ENCODE results near the gene ADAM11. TPM values are rescaled to one million over a fixed set of nuclear protein-coding genes. Genes with fewer than 3 reads are reported as not detected.
A peak's percentile ranks its signal among the peaks of the same experiment; 100 is the strongest.

The ADAM11 gene
- total and polyA plus RNA-seq, 2 of the 13 experiments (the other 11 are each of a cell fraction or from before 2014, with no cell fraction given) = 0.38 to 0.91 TPM

DNA sequence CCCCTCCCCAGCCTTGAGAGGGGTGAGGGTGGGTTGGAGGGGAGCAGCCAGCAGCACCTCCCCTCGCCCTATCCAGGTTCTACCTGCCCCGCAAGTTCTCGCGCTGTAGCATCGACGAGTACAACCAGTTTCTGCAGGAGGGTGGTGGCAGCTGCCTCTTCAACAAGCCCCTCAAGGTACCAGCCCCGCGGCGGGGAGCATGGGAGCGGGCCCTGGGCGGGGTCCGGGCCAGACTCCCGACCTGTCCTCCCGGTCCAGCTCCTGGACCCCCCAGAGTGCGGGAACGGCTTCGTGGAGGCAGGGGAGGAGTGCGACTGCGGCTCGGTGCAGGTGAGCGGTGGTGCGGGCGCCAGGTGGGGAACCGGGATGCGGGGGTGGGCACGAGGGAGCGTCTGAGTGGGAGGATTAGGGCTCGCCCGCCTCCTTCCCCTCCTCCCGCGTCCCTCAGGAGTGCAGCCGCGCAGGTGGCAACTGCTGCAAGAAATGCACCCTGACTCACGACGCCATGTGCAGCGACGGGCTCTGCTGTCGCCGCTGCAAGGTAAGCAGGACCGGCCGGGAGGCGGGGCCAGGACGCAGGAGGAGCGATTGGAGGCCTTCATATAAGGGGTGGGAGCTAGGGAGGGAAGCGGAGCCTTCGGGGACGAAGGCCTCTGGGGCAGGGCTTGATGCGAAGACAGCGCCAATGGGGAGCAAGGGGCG, 16.5 kb downstream of the ADAM11 start (continued):
- TF ChIP-seq NFRKB (IDR thresholded peaks at IDR 0.05) (no peak), ZNF577 (CRISPR knock-in tag; IDR thresholded peaks at IDR 0.05; ENCODE audit: borderline replicate concordance, low read depth) (no peak), RNF2 (conservative IDR thresholded peaks at IDR 0.05; ENCODE audit: low read depth) (peak; percentile 51; the same call in 1 of the 2 replicates), ZNF605 (CRISPR knock-in tag; IDR thresholded peaks at IDR 0.05) (peak; percentile 61), SETDB1 (CRISPR knock-in tag; IDR thresholded peaks at IDR 0.05; ENCODE audit: borderline replicate concordance) (no peak), FOXP1 (IDR thresholded peaks at IDR 0.05) (no peak), FOXP1 (CRISPR knock-in tag; IDR thresholded peaks at IDR 0.05) (no peak), ZNF431 (CRISPR knock-in tag; IDR thresholded peaks at IDR 0.05; ENCODE audit: borderline replicate concordance, low read depth) (no peak), ZNF777 (CRISPR knock-in tag; IDR thresholded peaks at IDR 0.05) (peak; percentile 91), CBFB (CRISPR knock-in tag; IDR thresholded peaks at IDR 0.05) (no peak; the same call in 1 of the 2 replicates), NR1H2 (CRISPR knock-in tag; IDR thresholded peaks at IDR 0.05; ENCODE audit: borderline replicate concordance, low read depth) (no peak), PHF20 (CRISPR knock-in tag; IDR thresholded peaks at IDR 0.05) (peak; percentile 40; the same call in 1 of the 2 replicates), NFIC (IDR thresholded peaks at IDR 0.05; ENCODE audit: low read length) (no peak), U2AF1 (optimal IDR thresholded peaks at IDR 0.05; ENCODE audit: low read depth, low read length) (no peak), ZMAT3 (CRISPR knock-in tag; conservative IDR thresholded peaks at IDR 0.05) (no peak), ZNF337 (CRISPR knock-in tag; IDR thresholded peaks at IDR 0.05; ENCODE audit: borderline replicate concordance, low read depth) (no peak), ZNF235 (CRISPR knock-in tag; IDR thresholded peaks at IDR 0.05; ENCODE audit: borderline replicate concordance) (peak; percentile 40; the same call in 1 of the 2 replicates), ZNF703 (CRISPR knock-in tag; IDR thresholded peaks at IDR 0.05; ENCODE audit: borderline replicate concordance) (no peak)
- TF ChIP-seq, protein P1, sequence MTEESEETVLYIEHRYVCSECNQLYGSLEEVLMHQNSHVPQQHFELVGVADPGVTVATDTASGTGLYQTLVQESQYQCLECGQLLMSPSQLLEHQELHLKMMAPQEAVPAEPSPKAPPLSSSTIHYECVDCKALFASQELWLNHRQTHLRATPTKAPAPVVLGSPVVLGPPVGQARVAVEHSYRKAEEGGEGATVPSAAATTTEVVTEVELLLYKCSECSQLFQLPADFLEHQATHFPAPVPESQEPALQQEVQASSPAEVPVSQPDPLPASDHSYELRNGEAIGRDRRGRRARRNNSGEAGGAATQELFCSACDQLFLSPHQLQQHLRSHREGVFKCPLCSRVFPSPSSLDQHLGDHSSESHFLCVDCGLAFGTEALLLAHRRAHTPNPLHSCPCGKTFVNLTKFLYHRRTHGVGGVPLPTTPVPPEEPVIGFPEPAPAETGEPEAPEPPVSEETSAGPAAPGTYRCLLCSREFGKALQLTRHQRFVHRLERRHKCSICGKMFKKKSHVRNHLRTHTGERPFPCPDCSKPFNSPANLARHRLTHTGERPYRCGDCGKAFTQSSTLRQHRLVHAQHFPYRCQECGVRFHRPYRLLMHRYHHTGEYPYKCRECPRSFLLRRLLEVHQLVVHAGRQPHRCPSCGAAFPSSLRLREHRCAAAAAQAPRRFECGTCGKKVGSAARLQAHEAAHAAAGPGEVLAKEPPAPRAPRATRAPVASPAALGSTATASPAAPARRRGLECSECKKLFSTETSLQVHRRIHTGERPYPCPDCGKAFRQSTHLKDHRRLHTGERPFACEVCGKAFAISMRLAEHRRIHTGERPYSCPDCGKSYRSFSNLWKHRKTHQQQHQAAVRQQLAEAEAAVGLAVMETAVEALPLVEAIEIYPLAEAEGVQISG (CRISPR knock-in tag; IDR thresholded peaks at IDR 0.05) = peak; percentile 36; the same call in 1 of the 2 replicates
- TF ChIP-seq, protein P2, sequence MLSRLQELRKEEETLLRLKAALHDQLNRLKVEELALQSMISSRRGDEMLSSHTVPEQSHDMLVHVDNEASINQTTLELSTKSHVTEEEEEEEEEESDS (CRISPR knock-in tag; IDR thresholded peaks at IDR 0.05; ENCODE audit: borderline replicate concordance) = no peak
- TF ChIP-seq, protein P3, sequence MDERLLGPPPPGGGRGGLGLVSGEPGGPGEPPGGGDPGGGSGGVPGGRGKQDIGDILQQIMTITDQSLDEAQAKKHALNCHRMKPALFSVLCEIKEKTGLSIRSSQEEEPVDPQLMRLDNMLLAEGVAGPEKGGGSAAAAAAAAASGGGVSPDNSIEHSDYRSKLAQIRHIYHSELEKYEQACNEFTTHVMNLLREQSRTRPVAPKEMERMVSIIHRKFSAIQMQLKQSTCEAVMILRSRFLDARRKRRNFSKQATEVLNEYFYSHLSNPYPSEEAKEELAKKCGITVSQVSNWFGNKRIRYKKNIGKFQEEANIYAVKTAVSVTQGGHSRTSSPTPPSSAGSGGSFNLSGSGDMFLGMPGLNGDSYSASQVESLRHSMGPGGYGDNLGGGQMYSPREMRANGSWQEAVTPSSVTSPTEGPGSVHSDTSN (CRISPR knock-in tag; IDR thresholded peaks at IDR 0.05) = no peak
- TF ChIP-seq, protein P4, sequence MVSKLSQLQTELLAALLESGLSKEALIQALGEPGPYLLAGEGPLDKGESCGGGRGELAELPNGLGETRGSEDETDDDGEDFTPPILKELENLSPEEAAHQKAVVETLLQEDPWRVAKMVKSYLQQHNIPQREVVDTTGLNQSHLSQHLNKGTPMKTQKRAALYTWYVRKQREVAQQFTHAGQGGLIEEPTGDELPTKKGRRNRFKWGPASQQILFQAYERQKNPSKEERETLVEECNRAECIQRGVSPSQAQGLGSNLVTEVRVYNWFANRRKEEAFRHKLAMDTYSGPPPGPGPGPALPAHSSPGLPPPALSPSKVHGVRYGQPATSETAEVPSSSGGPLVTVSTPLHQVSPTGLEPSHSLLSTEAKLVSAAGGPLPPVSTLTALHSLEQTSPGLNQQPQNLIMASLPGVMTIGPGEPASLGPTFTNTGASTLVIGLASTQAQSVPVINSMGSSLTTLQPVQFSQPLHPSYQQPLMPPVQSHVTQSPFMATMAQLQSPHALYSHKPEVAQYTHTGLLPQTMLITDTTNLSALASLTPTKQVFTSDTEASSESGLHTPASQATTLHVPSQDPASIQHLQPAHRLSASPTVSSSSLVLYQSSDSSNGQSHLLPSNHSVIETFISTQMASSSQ (IDR thresholded peaks at IDR 0.05; ENCODE audit: low read depth) = no peak
- TF ChIP-seq, protein P4 (CRISPR knock-in tag; IDR thresholded peaks at IDR 0.05; ENCODE audit: borderline replicate concordance) = peak; percentile 36; the same call in 1 of the 2 replicates
